ENCODE data around the gene PLA1A.
A peak's percentile ranks its signal among the peaks of the same experiment; 100 is the strongest.
"Not testable (repeated sequence)": the region's sequence is repeated elsewhere in the genome, so short reads cannot be mapped to it uniquely, and the experiment has no call there.

Gene PLA1A

GRCh38 chr3:119579366-119580066 lies 18.2 kb upstream of the PLA1A start, which contains the start of gene ADPRH:
Gene ADPRH (plus strand): TSS chr3:119579492. CDS start chr3:119582170, 2,678 bp downstream.
- DNase-seq, result peak; percentile 60 to 74

- DNase-seq, result no peak
These were observed 17.5 kb upstream of the PLA1A start for GRCh38 chr3:119580067-119580760.

- no peak for DNase-seq
These were observed 15.5 kb upstream of the PLA1A start for GRCh38 chr3:119582178-119582577.

- DNase-seq, result no peak
These were observed 12.5 kb upstream of the PLA1A start for GRCh38 chr3:119585208-119585607.

GRCh38 chr3:119585856-119586570 lies 11.7 kb upstream of the PLA1A start:
- DNase-seq, result no peak

GRCh38 chr3:119586733-119587172 lies 10.9 kb upstream of the PLA1A start:
- no peak for DNase-seq

- DNase-seq, result no peak
These were observed 9.6 kb upstream of the PLA1A start for GRCh38 chr3:119588112-119588511.

GRCh38 chr3:119589102-119589773 lies 8.4 kb upstream of the PLA1A start:
- no peak for DNase-seq

GRCh38 chr3:119590706-119591105 lies 7.0 kb upstream of the PLA1A start:
- no peak for DNase-seq

GRCh38 chr3:119592861-119593260 lies 4.8 kb upstream of the PLA1A start:
- no peak for DNase-seq

GRCh38 chr3:119594066-119594465 lies 3.6 kb upstream of the PLA1A start:
- DNase-seq, result no peak

GRCh38 chr3:119594929-119595328 lies 2.8 kb upstream of the PLA1A start:
- not testable (repeated sequence) for DNase-seq

- no peak for DNase-seq
These were observed 1.9 kb upstream of the PLA1A start for GRCh38 chr3:119595639-119596334.

- DNase-seq, result no peak
These were observed 1.3 kb upstream of the PLA1A start for GRCh38 chr3:119596398-119596797.

- DNase-seq, result no peak
These were observed 869 bp downstream of the PLA1A start for GRCh38 chr3:119598410-119599098.

- no peak for DNase-seq
These were observed 2.0 kb downstream of the PLA1A start for GRCh38 chr3:119599558-119600174.

- peak in 1 of 2 experiments; percentile 53 for DNase-seq
These were observed 3.0 kb downstream of the PLA1A start for GRCh38 chr3:119600732-119601131.

- no peak for DNase-seq
These were observed 3.5 kb downstream of the PLA1A start for GRCh38 chr3:119601154-119601553.

GRCh38 chr3:119602676-119603075 lies 5.0 kb downstream of the PLA1A start:
- no peak for DNase-seq

GRCh38 chr3:119604878-119605277 lies 7.2 kb downstream of the PLA1A start:
- DNase-seq, result no peak

- DNase-seq, result no peak
These were observed 10.8 kb downstream of the PLA1A start for GRCh38 chr3:119608405-119609000.

All from NCI-H524 (cell line).